ENCODE results near the gene SYNGR1. TPM values are rescaled to one million over a fixed set of nuclear protein-coding genes. Genes with fewer than 3 reads are reported as not detected.

The SYNGR1 gene
- total RNA-seq, 1 experiment from 2014 or later, result 9.0 TPM

DNA sequence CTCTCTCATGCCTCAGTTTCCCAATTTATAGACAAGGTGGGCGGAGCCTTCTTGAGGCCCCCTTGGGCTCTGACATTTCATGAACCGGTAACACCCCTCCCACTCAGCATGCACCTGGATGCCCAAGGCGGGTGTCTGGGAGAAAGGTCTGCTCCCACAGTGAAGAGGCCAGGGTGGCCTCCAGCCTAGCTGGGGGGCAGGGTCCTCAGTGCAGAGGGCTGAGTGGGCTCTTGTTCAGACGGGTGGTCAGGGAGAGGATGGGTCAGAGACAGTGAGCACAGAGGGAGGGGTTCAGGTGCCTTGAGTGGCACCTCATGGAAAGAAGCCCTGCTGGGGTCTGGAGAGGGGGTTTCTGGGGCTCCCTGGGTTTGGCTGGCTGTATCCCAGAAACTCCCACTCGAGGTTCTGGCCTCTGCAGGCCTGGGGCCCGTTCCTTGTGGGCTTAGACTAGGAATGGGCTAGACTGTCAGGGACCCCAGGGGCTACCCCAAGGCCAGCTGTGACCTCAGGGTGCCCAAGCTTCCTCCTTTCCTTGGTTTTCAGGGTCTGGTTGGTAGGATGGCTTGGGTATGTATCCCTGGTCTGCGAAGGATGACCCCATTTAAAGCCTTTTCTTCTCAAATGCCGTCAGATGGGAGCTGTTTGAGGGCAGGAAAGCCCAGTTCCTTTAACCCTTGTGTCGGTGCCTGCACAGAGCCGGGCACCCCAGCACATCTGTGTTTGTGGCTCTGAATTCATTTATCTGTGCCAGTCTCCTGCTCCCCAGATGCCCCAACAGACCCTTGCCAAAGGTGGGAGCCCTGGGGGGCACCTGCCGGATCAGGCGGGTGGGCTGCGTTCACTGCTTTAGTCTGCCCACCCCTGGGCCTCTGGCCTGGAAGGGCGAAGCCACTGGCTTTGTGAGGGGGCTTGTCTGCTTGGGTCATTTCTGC, 1.2 kb downstream of the SYNGR1 start:
- Histone ChIP-seq H3K4me1 (ENCODE audit: insufficient read depth, low read length) (0 out of 2 replicates have a peak, but pooled peaks cover 3% of the 10 kb centered on the region), H3K4me2 (ENCODE audit: low read length) (peak overlapping the region; percentile 91), H4K20me1 (ENCODE audit: low read length) (no peaks in the 10 kb centered on the region), H3K9me2 (replicated peaks; ENCODE audit: low read length) (no peaks in the 10 kb centered on the region), H3F3A (ENCODE audit: low read length, unreplicated experiment) (no peaks in the 10 kb centered on the region), H3K4me3 (ENCODE audit: low read length) (peak overlapping the region; percentile 75), H3K36me3 (ENCODE audit: low read depth, low read length) (no peaks in the 10 kb centered on the region), H2AFZ (ENCODE audit: low read length) (peak overlapping the region; percentile 92; the same call in 1 of the 2 replicates), H3K9ac (ENCODE audit: low read length) (no peak overlapping the region; the same call in 1 of the 2 replicates), H3K27me3 (ENCODE audit: low read length) (no peaks in the 10 kb centered on the region), H3K79me2 (ENCODE audit: low read length) (no peaks in the 10 kb centered on the region), H3K27ac (ENCODE audit: low read length) (no peak overlapping the region), H3K9me3 (ENCODE audit: low read length) (no peaks in the 10 kb centered on the region)
- CTCF ChIA-PET, result no interaction called here
- intact Hi-C loops (cut with micrococcal nuclease), result no loop called here
- DNase-seq, result no peak
- TF ChIP-seq, protein P1, sequence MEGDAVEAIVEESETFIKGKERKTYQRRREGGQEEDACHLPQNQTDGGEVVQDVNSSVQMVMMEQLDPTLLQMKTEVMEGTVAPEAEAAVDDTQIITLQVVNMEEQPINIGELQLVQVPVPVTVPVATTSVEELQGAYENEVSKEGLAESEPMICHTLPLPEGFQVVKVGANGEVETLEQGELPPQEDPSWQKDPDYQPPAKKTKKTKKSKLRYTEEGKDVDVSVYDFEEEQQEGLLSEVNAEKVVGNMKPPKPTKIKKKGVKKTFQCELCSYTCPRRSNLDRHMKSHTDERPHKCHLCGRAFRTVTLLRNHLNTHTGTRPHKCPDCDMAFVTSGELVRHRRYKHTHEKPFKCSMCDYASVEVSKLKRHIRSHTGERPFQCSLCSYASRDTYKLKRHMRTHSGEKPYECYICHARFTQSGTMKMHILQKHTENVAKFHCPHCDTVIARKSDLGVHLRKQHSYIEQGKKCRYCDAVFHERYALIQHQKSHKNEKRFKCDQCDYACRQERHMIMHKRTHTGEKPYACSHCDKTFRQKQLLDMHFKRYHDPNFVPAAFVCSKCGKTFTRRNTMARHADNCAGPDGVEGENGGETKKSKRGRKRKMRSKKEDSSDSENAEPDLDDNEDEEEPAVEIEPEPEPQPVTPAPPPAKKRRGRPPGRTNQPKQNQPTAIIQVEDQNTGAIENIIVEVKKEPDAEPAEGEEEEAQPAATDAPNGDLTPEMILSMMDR (conservative IDR thresholded peaks at IDR 0.05; ENCODE audit: low read depth, low read length), result no peak
- no peak for TF ChIP-seq EZH2 (IDR thresholded peaks at IDR 0.05; ENCODE audit: low read length, unreplicated experiment)
- no peak for TF ChIP-seq EZH2phosphoT487 (IDR thresholded peaks at IDR 0.05; ENCODE audit: borderline replicate concordance, low read length)
- TSS peak; percentile 58 for BruUV-seq (replicated peaks)
- POLR2A ChIA-PET (ENCODE audit: unreplicated experiment), result no interaction called here
- ATAC-seq, result no peak

DNA sequence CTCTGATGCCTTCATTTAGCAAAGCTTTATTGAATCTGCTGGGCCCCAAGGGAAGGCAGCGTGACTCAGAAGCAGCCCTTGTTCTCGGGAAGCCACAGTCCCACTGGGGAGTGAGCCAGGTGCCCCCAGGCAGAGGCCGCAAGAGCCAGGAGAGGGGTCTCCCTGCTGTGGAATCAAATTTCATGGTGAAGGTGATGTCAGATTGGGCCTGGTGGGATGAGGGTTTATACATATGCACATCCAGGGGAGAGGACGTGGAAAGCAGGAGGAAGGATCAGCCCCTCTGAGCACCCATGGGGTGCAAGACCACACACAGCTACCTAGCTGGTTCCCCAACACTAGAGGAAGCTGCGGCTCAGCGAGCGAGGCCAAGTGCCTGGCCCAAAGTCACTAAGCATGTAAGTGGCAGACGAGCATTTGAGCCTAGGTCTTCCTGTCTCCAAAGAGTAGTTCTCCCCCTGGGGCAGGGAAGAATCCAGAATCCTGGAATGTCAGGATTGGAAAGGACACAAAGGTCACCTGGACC, 2.0 kb downstream of the SYNGR1 start:
- BruUV-seq (replicated peaks), result no TSS peak
- no peak for DNase-seq

More for the DNA sequence above, 2.0 kb downstream of the SYNGR1 start:
- no peaks in the 10 kb centered on the region for H3K79me2 ChIP-seq (ENCODE audit: low read length)
- H3K4me1 ChIP-seq (ENCODE audit: insufficient read depth, low read length), result 0 out of 2 replicates have a peak, but pooled peaks cover 3% of the 10 kb centered on the region
- ChIA-PET CTCF (no interaction called here), POLR2A (ENCODE audit: unreplicated experiment) (no interaction called here)
- no peak overlapping the region for H3K4me2 ChIP-seq (ENCODE audit: low read length)
- ATAC-seq, result no peak
- H3K36me3 ChIP-seq (ENCODE audit: low read depth, low read length), result no peaks in the 10 kb centered on the region
- H3K9me2 ChIP-seq (replicated peaks; ENCODE audit: low read length), result no peaks in the 10 kb centered on the region
- no peak overlapping the region for H3K27ac ChIP-seq (ENCODE audit: low read length)
- H3K9me3 ChIP-seq (ENCODE audit: low read length), result no peaks in the 10 kb centered on the region
- H3K9ac ChIP-seq (ENCODE audit: low read length), result no peak overlapping the region
- intact Hi-C loops (cut with micrococcal nuclease), result no loop called here
- no peaks in the 10 kb centered on the region for H4K20me1 ChIP-seq (ENCODE audit: low read length)
- no peaks in the 10 kb centered on the region for H3F3A ChIP-seq (ENCODE audit: low read length, unreplicated experiment)
- TF ChIP-seq EZH2 (IDR thresholded peaks at IDR 0.05; ENCODE audit: low read length, unreplicated experiment) (no peak), EZH2phosphoT487 (IDR thresholded peaks at IDR 0.05; ENCODE audit: borderline replicate concordance, low read length) (no peak)
- TF ChIP-seq, protein P1 (conservative IDR thresholded peaks at IDR 0.05; ENCODE audit: low read depth, low read length), result no peak
- no peak overlapping the region for H2AFZ ChIP-seq (ENCODE audit: low read length)
- no peak overlapping the region for H3K4me3 ChIP-seq (ENCODE audit: low read length)
- H3K27me3 ChIP-seq (ENCODE audit: low read length), result no peaks in the 10 kb centered on the region

All from PC-3 (cell line).